ENCODE data around the gene CCM2L. TPM values are rescaled to one million over a fixed set of nuclear protein-coding genes. Genes with fewer than 3 reads are reported as not detected.

Gene CCM2L
- total and polyA plus RNA-seq, 9 of the 15 experiments (the other 6 are each of a cell fraction or from before 2014, with no cell fraction given): 0.04 TPM; not detected in 8

DNA sequence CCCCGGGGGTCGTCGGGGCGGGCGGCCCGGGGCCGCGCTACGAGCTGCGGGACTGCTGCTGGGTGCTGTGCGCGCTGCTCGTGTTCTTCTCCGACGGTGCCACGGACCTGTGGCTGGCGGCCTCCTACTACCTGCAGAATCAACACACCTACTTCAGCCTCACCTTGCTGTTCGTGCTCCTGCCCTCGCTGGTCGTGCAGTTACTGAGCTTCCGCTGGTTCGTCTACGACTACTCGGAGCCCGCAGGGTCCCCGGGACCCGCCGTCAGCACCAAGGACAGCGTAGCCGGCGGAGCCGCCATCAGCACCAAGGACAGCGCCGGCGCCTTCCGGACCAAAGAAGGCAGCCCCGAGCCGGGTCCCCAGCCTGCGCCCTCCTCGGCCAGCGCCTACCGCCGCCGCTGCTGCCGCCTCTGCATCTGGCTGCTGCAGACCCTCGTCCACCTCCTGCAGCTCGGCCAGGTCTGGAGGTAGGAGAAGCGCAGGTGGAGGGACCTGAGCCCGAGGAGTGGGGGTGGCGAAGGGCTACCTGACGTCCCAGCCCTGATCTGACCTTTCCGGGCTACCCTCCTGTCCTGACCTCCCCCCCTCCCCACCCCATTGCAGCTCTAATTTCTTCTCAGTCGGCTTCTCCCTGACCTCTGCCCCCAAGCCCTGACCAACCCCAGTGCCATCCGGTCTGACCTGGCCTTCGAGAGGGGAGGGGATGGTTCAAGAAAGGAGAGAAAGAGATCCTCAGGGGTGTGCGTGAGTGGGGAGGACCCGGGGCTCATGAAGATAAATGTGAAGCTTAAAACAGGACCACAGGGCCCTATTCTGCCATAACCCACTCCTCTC is 41.7 kb upstream of the CCM2L start (continued):
- TF ChIP-seq, protein P1, sequence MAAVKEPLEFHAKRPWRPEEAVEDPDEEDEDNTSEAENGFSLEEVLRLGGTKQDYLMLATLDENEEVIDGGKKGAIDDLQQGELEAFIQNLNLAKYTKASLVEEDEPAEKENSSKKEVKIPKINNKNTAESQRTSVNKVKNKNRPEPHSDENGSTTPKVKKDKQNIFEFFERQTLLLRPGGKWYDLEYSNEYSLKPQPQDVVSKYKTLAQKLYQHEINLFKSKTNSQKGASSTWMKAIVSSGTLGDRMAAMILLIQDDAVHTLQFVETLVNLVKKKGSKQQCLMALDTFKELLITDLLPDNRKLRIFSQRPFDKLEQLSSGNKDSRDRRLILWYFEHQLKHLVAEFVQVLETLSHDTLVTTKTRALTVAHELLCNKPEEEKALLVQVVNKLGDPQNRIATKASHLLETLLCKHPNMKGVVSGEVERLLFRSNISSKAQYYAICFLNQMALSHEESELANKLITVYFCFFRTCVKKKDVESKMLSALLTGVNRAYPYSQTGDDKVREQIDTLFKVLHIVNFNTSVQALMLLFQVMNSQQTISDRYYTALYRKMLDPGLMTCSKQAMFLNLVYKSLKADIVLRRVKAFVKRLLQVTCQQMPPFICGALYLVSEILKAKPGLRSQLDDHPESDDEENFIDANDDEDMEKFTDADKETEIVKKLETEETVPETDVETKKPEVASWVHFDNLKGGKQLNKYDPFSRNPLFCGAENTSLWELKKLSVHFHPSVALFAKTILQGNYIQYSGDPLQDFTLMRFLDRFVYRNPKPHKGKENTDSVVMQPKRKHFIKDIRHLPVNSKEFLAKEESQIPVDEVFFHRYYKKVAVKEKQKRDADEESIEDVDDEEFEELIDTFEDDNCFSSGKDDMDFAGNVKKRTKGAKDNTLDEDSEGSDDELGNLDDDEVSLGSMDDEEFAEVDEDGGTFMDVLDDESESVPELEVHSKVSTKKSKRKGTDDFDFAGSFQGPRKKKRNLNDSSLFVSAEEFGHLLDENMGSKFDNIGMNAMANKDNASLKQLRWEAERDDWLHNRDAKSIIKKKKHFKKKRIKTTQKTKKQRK (IDR thresholded peaks at IDR 0.05; ENCODE audit: borderline replicate concordance, low read depth, low read length): no peak
- no peak for TF ChIP-seq MAFG (tag; conservative IDR thresholded peaks at IDR 0.05)
- TF ChIP-seq RNF2 (IDR thresholded peaks at IDR 0.05): no peak
- TF ChIP-seq SMAD2 (IDR thresholded peaks at IDR 0.05; ENCODE audit: low read depth, low read length): no peak
- TF ChIP-seq, protein P2, sequence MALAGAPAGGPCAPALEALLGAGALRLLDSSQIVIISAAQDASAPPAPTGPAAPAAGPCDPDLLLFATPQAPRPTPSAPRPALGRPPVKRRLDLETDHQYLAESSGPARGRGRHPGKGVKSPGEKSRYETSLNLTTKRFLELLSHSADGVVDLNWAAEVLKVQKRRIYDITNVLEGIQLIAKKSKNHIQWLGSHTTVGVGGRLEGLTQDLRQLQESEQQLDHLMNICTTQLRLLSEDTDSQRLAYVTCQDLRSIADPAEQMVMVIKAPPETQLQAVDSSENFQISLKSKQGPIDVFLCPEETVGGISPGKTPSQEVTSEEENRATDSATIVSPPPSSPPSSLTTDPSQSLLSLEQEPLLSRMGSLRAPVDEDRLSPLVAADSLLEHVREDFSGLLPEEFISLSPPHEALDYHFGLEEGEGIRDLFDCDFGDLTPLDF (CRISPR knock-in tag; IDR thresholded peaks at IDR 0.05): peak; percentile 100
- no peak for TF ChIP-seq GTF2E2 (tag; IDR thresholded peaks at IDR 0.05)
- TF ChIP-seq, protein P3, sequence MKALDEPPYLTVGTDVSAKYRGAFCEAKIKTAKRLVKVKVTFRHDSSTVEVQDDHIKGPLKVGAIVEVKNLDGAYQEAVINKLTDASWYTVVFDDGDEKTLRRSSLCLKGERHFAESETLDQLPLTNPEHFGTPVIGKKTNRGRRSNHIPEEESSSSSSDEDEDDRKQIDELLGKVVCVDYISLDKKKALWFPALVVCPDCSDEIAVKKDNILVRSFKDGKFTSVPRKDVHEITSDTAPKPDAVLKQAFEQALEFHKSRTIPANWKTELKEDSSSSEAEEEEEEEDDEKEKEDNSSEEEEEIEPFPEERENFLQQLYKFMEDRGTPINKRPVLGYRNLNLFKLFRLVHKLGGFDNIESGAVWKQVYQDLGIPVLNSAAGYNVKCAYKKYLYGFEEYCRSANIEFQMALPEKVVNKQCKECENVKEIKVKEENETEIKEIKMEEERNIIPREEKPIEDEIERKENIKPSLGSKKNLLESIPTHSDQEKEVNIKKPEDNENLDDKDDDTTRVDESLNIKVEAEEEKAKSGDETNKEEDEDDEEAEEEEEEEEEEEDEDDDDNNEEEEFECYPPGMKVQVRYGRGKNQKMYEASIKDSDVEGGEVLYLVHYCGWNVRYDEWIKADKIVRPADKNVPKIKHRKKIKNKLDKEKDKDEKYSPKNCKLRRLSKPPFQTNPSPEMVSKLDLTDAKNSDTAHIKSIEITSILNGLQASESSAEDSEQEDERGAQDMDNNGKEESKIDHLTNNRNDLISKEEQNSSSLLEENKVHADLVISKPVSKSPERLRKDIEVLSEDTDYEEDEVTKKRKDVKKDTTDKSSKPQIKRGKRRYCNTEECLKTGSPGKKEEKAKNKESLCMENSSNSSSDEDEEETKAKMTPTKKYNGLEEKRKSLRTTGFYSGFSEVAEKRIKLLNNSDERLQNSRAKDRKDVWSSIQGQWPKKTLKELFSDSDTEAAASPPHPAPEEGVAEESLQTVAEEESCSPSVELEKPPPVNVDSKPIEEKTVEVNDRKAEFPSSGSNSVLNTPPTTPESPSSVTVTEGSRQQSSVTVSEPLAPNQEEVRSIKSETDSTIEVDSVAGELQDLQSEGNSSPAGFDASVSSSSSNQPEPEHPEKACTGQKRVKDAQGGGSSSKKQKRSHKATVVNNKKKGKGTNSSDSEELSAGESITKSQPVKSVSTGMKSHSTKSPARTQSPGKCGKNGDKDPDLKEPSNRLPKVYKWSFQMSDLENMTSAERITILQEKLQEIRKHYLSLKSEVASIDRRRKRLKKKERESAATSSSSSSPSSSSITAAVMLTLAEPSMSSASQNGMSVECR (CRISPR knock-in tag; IDR thresholded peaks at IDR 0.05): peak; percentile 100
- TF ChIP-seq, protein P4, sequence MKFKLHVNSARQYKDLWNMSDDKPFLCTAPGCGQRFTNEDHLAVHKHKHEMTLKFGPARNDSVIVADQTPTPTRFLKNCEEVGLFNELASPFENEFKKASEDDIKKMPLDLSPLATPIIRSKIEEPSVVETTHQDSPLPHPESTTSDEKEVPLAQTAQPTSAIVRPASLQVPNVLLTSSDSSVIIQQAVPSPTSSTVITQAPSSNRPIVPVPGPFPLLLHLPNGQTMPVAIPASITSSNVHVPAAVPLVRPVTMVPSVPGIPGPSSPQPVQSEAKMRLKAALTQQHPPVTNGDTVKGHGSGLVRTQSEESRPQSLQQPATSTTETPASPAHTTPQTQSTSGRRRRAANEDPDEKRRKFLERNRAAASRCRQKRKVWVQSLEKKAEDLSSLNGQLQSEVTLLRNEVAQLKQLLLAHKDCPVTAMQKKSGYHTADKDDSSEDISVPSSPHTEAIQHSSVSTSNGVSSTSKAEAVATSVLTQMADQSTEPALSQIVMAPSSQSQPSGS (CRISPR knock-in tag; IDR thresholded peaks at IDR 0.05): peak; percentile 96
- TF ChIP-seq, protein P5, sequence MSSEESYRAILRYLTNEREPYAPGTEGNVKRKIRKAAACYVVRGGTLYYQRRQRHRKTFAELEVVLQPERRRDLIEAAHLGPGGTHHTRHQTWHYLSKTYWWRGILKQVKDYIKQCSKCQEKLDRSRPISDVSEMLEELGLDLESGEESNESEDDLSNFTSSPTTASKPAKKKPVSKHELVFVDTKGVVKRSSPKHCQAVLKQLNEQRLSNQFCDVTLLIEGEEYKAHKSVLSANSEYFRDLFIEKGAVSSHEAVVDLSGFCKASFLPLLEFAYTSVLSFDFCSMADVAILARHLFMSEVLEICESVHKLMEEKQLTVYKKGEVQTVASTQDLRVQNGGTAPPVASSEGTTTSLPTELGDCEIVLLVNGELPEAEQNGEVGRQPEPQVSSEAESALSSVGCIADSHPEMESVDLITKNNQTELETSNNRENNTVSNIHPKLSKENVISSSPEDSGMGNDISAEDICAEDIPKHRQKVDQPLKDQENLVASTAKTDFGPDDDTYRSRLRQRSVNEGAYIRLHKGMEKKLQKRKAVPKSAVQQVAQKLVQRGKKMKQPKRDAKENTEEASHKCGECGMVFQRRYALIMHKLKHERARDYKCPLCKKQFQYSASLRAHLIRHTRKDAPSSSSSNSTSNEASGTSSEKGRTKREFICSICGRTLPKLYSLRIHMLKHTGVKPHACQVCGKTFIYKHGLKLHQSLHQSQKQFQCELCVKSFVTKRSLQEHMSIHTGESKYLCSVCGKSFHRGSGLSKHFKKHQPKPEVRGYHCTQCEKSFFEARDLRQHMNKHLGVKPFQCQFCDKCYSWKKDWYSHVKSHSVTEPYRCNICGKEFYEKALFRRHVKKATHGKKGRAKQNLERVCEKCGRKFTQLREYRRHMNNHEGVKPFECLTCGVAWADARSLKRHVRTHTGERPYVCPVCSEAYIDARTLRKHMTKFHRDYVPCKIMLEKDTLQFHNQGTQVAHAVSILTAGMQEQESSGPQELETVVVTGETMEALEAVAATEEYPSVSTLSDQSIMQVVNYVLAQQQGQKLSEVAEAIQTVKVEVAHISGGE (CRISPR knock-in tag; IDR thresholded peaks at IDR 0.05): peak in 1 of 3 experiments; percentile 86; a peak in 2 of 6 replicates
- TF ChIP-seq ZNF232 (CRISPR knock-in tag; IDR thresholded peaks at IDR 0.05): peak; percentile 100
- no peak for TF ChIP-seq EP300 (IDR thresholded peaks at IDR 0.05; ENCODE audit: low read length)

Measured in K562 (cell line).